Immature natural killer cell (primary cell): ENCODE measurements around the gene GATA2. TPM values are rescaled to one million over a fixed set of nuclear protein-coding genes. Genes with fewer than 3 reads are reported as not detected.
A peak's percentile ranks its signal among the peaks of the same experiment; 100 is the strongest.

Source experiments
- DNase-seq, 3 donors: peaks; one replicate each; pipeline ENCODE4 v3.0.0; 2022; ENCODE audit warnings: mixed read lengths in 1 of 3
- H3K27ac Mint-ChIP-seq, 6 donors: one replicate each; pipeline ENCODE4 v1.8.0; 2020; ENCODE audit warnings: mixed read lengths in 6 of 6, mild to moderate bottlenecking in 5 of 6, inconsistent platforms in 4 of 6, moderate library complexity in 3 of 6
- H3K27me3 Mint-ChIP-seq, 3 donors: one replicate each; pipeline ENCODE4 v1.8.0; 2020 to 2021; ENCODE audit warnings: low read depth in 3 of 3, mild to moderate bottlenecking in 3 of 3, mixed read lengths in 3 of 3, moderate library complexity in 3 of 3, inconsistent platforms in 1 of 3
- H3K36me3 Mint-ChIP-seq, 3 donors: one replicate each; pipeline ENCODE4 v1.8.0; 2020; ENCODE audit warnings: mixed read lengths in 3 of 3, inconsistent platforms in 2 of 3, mild to moderate bottlenecking in 2 of 3
- H3K4me1 Mint-ChIP-seq, 2 donors: one replicate each; pipeline ENCODE4 v1.8.0; 2020; ENCODE audit warnings: inconsistent platforms in 2 of 2, mild to moderate bottlenecking in 2 of 2, mixed read lengths in 2 of 2, moderate library complexity in 1 of 2
- H3K4me3 Mint-ChIP-seq, 5 donors: one replicate each; pipeline ENCODE4 v1.8.0; 2020; ENCODE audit warnings: mild to moderate bottlenecking in 5 of 5, mixed read lengths in 5 of 5, inconsistent platforms in 3 of 5, moderate library complexity in 3 of 5
- H3K9me3 Mint-ChIP-seq, 6 donors: one replicate each; pipeline ENCODE4 v1.8.0; 2020; ENCODE audit warnings: mild to moderate bottlenecking in 6 of 6, mixed read lengths in 6 of 6, inconsistent platforms in 4 of 6, moderate library complexity in 3 of 6
- polyA plus RNA-seq, 3 donors: library from polyadenylated mRNA; unstranded; fragments of 300-500 nt; fragmentation: Illumina TruSeq; gene quantifications; one replicate each; pipeline ENCODE4 v1.2.3, GENCODE V29; 2021

The GATA2 gene
- polyA plus RNA-seq, 3 donors from 2014 or later = 0.35 TPM; not detected in 2

GRCh38 chr3:128488991-128489673, 3.9 kb downstream of the GATA2 start:
- H3K27me3 Mint-ChIP-seq = peaks cover 15 to 41% (median 35%) of the 10 kb centered on the region in 3 donors
- H3K36me3 Mint-ChIP-seq = no peaks in the 10 kb centered on the region
- peaks cover 5 to 19% of the 10 kb centered on the region in 2 donors for H3K4me1 Mint-ChIP-seq
- no peaks in the 10 kb centered on the region for H3K9me3 Mint-ChIP-seq
- H3K27ac Mint-ChIP-seq = no peak overlapping the region
- peak overlapping the region in 3 of 5 donors; percentile 38 to 69 (median 48) for H3K4me3 Mint-ChIP-seq
- DNase-seq = no peak

- Mint-ChIP-seq H3K27me3 (peaks cover 16 to 39% (median 38%) of the 10 kb centered on the region in 3 donors), H3K4me3 (peak overlapping the region in 4 of 5 donors; percentile 38 to 55 (median 43)), H3K27ac (no peak overlapping the region), H3K9me3 (no peaks in the 10 kb centered on the region), H3K36me3 (no peaks in the 10 kb centered on the region), H3K4me1 (peaks cover 5 to 19% of the 10 kb centered on the region in 2 donors)
- no peak for DNase-seq
Measured at GRCh38 chr3:128488636-128488990, 4.4 kb downstream of the GATA2 start.

- no peaks in the 10 kb centered on the region for H3K9me3 Mint-ChIP-seq
- H3K4me1 Mint-ChIP-seq = peaks cover 11 to 19% of the 10 kb centered on the region in 2 donors
- H3K36me3 Mint-ChIP-seq = peaks cover 0 to 4% (median 0%) of the 10 kb centered on the region in 3 donors
- peaks cover 18 to 44% (median 42%) of the 10 kb centered on the region in 3 donors for H3K27me3 Mint-ChIP-seq
- peak overlapping the region in 3 of 5 donors; percentile 4 to 42 (median 21) for H3K4me3 Mint-ChIP-seq
- no peak overlapping the region for H3K27ac Mint-ChIP-seq
- DNase-seq = no peak
Measured at GRCh38 chr3:128487813-128488635, 5.0 kb downstream of the GATA2 start.

GRCh38 chr3:128487538-128487812, 5.5 kb downstream of the GATA2 start:
- Mint-ChIP-seq H3K36me3 (peaks cover 0 to 4% (median 0%) of the 10 kb centered on the region in 3 donors), H3K27ac (no peak overlapping the region), H3K27me3 (peaks cover 22 to 47% (median 45%) of the 10 kb centered on the region in 3 donors), H3K9me3 (no peaks in the 10 kb centered on the region), H3K4me1 (peaks cover 14 to 20% of the 10 kb centered on the region in 2 donors), H3K4me3 (peak overlapping the region; percentile 58 to 78 (median 68))
- DNase-seq = no peak

GRCh38 chr3:128486681-128487537, 6.1 kb downstream of the GATA2 start:
- Mint-ChIP-seq H3K36me3 (peaks cover 0 to 4% (median 0%) of the 10 kb centered on the region in 3 donors), H3K27ac (no peak overlapping the region), H3K27me3 (peaks cover 26 to 49% (median 43%) of the 10 kb centered on the region in 3 donors), H3K4me1 (peaks cover 14 to 20% of the 10 kb centered on the region in 2 donors), H3K9me3 (no peaks in the 10 kb centered on the region), H3K4me3 (peak overlapping the region; percentile 58 to 78 (median 68))
- DNase-seq = no peak

- H3K36me3 Mint-ChIP-seq = peaks cover 0 to 4% (median 0%) of the 10 kb centered on the region in 3 donors
- no peak for DNase-seq
- peaks cover 26 to 45% (median 36%) of the 10 kb centered on the region in 3 donors for H3K27me3 Mint-ChIP-seq
- H3K27ac Mint-ChIP-seq = no peak overlapping the region
- peaks cover 0 to under 1% (median 0%) of the 10 kb centered on the region in 6 donors for H3K9me3 Mint-ChIP-seq
- peak overlapping the region; percentile 13 to 60 (median 30) for H3K4me3 Mint-ChIP-seq
- H3K4me1 Mint-ChIP-seq = peaks cover 14 to 17% of the 10 kb centered on the region in 2 donors
Measured at GRCh38 chr3:128486205-128486628, 6.8 kb downstream of the GATA2 start.

GRCh38 chr3:128485282-128486204, 7.5 kb downstream of the GATA2 start:
- H3K27me3 Mint-ChIP-seq = peaks cover 26 to 41% (median 33%) of the 10 kb centered on the region in 3 donors
- DNase-seq = no peak
- peaks cover 0 to 2% (median 0%) of the 10 kb centered on the region in 6 donors for H3K9me3 Mint-ChIP-seq
- peaks cover 14 to 17% of the 10 kb centered on the region in 2 donors for H3K4me1 Mint-ChIP-seq
- H3K36me3 Mint-ChIP-seq = peaks cover 0 to 4% (median 0%) of the 10 kb centered on the region in 3 donors
- peak overlapping the region in 3 of 5 donors; percentile 1 to 17 (median 13) for H3K4me3 Mint-ChIP-seq
- no peak overlapping the region for H3K27ac Mint-ChIP-seq

GRCh38 chr3:128484404-128485281, 8.4 kb downstream of the GATA2 start:
- peak overlapping the region in 1 of 5 donors; percentile 14 for H3K4me3 Mint-ChIP-seq
- no peak for DNase-seq
- H3K27me3 Mint-ChIP-seq = peaks cover 25 to 41% (median 30%) of the 10 kb centered on the region in 3 donors
- peaks cover 14% of the 10 kb centered on the region in 2 donors for H3K4me1 Mint-ChIP-seq
- H3K36me3 Mint-ChIP-seq = peaks cover 0 to 4% (median 0%) of the 10 kb centered on the region in 3 donors
- peaks cover 0 to 2% (median 0%) of the 10 kb centered on the region in 6 donors for H3K9me3 Mint-ChIP-seq
- no peak overlapping the region for H3K27ac Mint-ChIP-seq

- peak overlapping the region in 2 of 5 donors; percentile 58 to 61 for H3K4me3 Mint-ChIP-seq
Measured at GRCh38 chr3:128483657-128484403, 9.2 kb downstream of the GATA2 start.

GRCh38 chr3:128482666-128483656, 10.0 kb downstream of the GATA2 start:
- Mint-ChIP-seq H3K27ac (no peak overlapping the region), H3K9me3 (peaks cover 0 to 2% (median 0%) of the 10 kb centered on the region in 6 donors), H3K4me1 (peaks cover 10 to 14% of the 10 kb centered on the region in 2 donors), H3K4me3 (peak overlapping the region in 3 of 5 donors; percentile 47 to 61 (median 58)), H3K36me3 (peaks cover 0 to 4% (median 0%) of the 10 kb centered on the region in 3 donors), H3K27me3 (peaks cover 22 to 43% (median 24%) of the 10 kb centered on the region in 3 donors)
- no peak for DNase-seq

More at GRCh38 chr3:128483657-128484403, 9.2 kb downstream of the GATA2 start:
- Mint-ChIP-seq H3K4me1 (peaks cover 13 to 14% of the 10 kb centered on the region in 2 donors), H3K27me3 (peaks cover 24 to 42% (median 30%) of the 10 kb centered on the region in 3 donors), H3K9me3 (peaks cover 0 to 2% (median 0%) of the 10 kb centered on the region in 6 donors), H3K27ac (no peak overlapping the region), H3K36me3 (peaks cover 0 to 4% (median 0%) of the 10 kb centered on the region in 3 donors)
- DNase-seq = no peak
